ENCODE data around the gene ZNHIT6.
"Not testable (repeated sequence)": the region's sequence is repeated elsewhere in the genome, so short reads cannot be mapped to it uniquely, and the experiment has no call there.

The ZNHIT6 gene

GRCh38 chr1:85665932-85666331, 42.3 kb downstream of the ZNHIT6 start:
- no peak for DNase-seq

GRCh38 chr1:85663382-85663781, 44.9 kb downstream of the ZNHIT6 start:
- DNase-seq, result no peak

- DNase-seq, result no peak
These were observed 46.5 kb downstream of the ZNHIT6 start for GRCh38 chr1:85661767-85662166.

DNA sequence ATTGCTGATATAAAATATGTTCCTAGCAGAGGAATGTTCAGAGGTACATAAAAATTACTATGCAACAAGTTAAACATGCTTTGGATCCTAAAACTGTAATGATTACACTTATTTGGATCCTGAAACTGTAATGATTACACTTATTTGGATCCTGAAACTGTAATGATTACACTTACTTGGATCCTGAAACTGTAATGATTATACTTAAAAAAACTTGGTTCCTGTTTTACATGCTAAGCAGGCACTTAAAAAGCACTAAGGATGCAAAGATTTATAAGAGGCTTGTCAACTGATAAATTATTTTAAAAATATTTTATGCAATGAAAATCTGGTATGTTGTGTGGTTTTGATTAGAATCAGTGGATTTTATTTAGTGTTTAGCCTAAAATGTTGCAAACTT, 47.7 kb downstream of the ZNHIT6 start:
- no peak for DNase-seq

- no peak for DNase-seq
These were observed 49.1 kb downstream of the ZNHIT6 start for GRCh38 chr1:85659174-85659573.

- no peak for DNase-seq
These were observed 51.3 kb downstream of the ZNHIT6 start for GRCh38 chr1:85656948-85657347.

DNA sequence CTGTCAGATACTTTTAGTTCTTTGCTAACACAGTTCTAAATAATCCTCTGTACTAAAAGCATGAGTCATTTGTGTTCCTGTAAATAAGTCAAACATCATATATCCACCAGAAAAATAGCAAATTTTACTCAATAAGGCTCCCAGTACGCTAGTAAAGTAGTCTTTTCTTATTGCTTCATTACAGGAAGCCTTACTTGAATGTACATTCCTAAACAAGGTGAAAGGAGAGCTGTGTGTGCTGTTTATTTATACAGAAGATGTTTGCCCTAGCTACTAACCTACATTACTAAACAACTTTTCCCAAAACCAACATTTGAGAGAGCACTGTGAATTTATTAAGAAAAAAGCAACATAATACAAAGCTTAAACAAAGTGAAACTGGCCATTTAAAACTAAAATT, 52.0 kb downstream of the ZNHIT6 start:
- no peak for DNase-seq

DNA sequence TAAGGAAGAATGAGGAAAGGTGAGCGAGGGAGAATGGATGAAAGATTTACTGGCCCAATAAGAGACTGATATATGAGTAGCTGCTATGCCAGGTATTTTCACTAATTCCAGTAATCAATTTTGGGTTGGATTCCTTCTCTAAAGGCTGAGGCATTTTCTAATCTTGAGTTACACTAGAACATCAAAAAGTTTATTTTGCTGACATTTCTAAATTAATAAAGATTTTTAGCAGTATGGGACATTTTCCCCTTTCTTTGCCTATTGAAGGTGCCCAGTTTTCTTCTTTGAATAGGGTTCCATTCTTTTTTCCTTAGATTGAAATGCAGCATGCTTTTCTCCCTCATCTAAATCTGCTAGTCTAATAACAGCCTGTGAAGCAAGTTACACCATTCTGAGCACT, 52.9 kb downstream of the ZNHIT6 start:
- DNase-seq, result no peak

- DNase-seq, result peak; percentile 5
These were observed 54.0 kb downstream of the ZNHIT6 start for GRCh38 chr1:85654066-85654782.

GRCh38 chr1:85652327-85652726, 55.9 kb downstream of the ZNHIT6 start:
- no peak for DNase-seq

- DNase-seq, result no peak
These were observed 57.6 kb downstream of the ZNHIT6 start for GRCh38 chr1:85650645-85651044.

DNA sequence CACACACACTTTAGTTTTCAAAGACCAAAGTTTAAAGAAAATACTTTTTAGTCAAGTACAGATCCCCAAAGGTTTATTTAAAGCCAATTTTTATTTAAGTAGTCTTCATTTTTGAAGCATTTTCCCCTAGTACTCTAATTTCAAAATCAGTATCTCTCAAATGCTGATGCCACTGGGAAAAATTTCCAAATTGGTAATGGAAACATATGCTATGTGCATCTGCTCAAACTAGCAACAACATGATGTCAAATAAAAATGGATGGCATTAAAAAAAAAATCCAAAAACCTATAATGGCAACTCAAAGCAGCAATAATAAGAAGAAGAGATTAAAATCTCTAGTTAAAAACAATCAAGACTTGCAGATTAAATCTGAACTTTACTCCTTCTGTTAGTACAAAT, 58.6 kb downstream of the ZNHIT6 start:
- no peak for DNase-seq

- not testable (repeated sequence) for DNase-seq
These were observed 66.4 kb downstream of the ZNHIT6 start for GRCh38 chr1:85641598-85642556.

GRCh38 chr1:85639920-85640319, 68.3 kb downstream of the ZNHIT6 start:
- not testable (repeated sequence) for DNase-seq

- DNase-seq, result no peak
These were observed 69.8 kb downstream of the ZNHIT6 start for GRCh38 chr1:85638412-85638811.

DNA sequence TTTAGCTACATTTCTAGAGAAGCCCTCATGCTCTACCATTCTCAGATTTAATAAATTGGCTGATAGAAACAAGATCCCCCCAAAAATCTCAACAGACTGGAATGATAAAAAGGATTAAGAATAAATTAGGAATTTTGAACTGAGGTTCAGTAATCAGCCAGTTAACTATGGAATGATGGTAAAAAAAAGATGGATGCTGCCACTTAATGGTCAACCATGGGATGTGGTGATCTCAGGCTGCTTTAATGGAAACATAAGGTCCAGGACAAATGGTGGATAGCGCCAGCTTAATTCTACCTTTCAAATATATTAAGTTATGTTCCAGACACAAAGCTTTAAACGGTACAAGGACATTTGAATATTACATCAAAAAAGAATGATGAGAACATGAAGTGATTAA, 77.7 kb downstream of the ZNHIT6 start:
- no peak for DNase-seq

GRCh38 chr1:85629532-85629920, 78.7 kb downstream of the ZNHIT6 start:
- DNase-seq, result no peak

- DNase-seq, result no peak
These were observed 79.3 kb downstream of the ZNHIT6 start for GRCh38 chr1:85628791-85629531.

DNA sequence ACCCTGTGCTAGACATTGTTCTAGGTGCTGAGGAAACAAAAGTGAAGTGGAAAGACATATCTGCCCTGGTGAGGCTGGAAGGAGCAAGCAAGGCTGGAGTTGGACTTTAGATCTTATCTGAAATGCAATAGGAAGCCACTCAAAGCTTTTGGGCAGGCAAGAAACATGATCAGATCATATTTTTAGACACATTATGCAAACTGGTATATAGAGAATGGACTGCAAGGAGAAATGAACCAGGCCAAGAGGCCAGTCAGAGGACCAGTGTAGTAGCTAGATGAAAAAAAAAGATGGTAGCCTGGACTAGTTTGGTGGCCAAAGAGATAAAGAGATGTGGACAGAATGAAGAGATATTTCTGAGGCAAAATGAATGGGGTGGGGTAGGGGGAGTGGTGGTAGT, 81.4 kb downstream of the ZNHIT6 start:
- DNase-seq, result no peak

DNA sequence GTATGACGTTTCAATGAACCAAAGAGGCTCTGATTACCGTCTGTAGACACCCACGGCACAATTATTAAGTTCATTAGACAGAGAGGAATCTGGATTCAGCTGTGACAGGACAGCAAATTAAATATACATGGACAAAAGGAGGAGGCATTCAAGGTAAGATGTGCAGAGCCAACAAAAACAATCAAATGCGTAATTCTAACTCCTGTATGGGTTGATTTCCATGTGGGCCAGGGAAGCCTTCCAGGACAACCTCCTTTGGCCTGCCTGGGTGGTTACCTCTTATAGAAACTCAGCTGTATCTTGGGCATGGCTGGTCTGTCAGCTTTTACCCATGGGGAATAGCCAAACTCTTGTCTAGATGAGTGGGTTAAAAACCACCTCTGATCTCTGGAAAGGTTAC, 83.9 kb downstream of the ZNHIT6 start:
- DNase-seq, result no peak

DNA sequence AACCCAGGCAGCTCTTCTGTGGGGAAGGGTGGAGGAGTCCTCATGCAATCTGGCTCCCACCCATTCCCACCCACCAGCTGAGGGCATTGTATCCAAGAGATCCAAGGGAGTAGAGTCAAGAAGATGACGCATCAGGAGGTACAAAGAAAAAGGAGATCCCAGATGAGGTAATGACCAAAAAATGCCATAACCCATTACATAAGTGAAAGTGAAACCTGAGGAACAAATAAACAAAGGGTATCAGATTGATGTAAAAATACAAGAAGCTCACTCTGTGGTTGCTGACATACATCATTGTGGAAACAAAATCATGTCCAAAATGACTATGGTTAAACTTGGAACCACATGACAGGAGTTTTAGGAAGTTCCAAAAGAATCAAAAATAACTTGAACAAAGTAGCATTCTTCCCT, 85.2 kb downstream of the ZNHIT6 start:
- peak; percentile 17 for DNase-seq

GRCh38 chr1:85621430-85621829, 86.8 kb downstream of the ZNHIT6 start:
- DNase-seq, result no peak

GRCh38 chr1:85617633-85618100, 90.6 kb downstream of the ZNHIT6 start:
- no peak for DNase-seq

Measured in activated CD4-positive, alpha-beta T cell treated with anti-CD3 and anti-CD28 coated beads, Interleukin-10, Interleukin-2, amounts not matched to agents 100 ng/mL and 50 ng/mL, durations not matched to agents 16 hours and 8 hours (primary cell).